ENCODE data around the gene AIFM2.

The AIFM2 gene

DNA sequence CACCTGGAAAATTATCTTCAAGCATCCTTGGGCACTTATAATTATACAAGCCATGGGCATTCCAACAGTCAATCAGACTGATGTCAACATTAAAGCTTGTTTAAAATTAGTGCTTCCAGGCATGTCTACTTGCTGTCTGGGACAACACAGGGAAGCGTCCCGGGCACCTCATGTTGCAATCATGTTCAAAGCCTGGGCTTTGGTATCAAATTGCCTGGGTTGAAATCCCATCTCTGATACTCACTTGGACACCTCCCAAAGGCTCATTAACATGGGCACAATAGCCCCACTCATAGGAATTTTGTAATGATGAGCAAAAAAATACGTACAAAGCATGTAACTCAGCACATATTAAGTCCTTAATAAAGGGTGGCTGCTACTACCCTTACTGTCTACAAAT lies 14.4 kb downstream of the AIFM2 start:
- no peak for DNase-seq (ENCODE audit: low read depth in 2 of 2)
- H3K4me3 ChIP-seq (replicated peaks in 1 of 2; ENCODE audit: low read depth in 2 of 2, low read length in 2 of 2), result no peak overlapping the region
- TF ChIP-seq, protein P1, sequence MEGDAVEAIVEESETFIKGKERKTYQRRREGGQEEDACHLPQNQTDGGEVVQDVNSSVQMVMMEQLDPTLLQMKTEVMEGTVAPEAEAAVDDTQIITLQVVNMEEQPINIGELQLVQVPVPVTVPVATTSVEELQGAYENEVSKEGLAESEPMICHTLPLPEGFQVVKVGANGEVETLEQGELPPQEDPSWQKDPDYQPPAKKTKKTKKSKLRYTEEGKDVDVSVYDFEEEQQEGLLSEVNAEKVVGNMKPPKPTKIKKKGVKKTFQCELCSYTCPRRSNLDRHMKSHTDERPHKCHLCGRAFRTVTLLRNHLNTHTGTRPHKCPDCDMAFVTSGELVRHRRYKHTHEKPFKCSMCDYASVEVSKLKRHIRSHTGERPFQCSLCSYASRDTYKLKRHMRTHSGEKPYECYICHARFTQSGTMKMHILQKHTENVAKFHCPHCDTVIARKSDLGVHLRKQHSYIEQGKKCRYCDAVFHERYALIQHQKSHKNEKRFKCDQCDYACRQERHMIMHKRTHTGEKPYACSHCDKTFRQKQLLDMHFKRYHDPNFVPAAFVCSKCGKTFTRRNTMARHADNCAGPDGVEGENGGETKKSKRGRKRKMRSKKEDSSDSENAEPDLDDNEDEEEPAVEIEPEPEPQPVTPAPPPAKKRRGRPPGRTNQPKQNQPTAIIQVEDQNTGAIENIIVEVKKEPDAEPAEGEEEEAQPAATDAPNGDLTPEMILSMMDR (IDR thresholded peaks at IDR 0.05; ENCODE audit: low read depth, low read length), result no peak

DNA sequence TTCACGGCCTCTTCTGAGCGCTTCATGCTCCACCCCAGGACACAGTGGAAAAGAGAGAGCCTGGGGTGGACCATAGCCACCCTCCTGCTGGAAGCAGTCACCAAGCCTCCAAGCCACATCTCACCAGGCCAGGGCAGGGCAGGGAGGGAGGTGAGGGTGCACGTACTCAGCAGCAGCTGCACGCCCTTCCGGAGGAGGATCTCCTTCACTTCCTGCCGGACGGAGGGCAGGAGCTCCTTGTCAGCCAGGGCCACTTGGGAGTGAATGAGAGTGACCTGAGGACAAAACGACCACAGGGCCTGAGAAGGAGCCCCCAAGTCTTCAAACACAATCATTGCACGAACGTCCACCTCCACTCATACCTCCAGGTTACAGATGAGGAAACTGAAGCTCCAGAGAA lies 15.0 kb downstream of the AIFM2 start:
- H3K4me3 ChIP-seq (replicated peaks in 1 of 2; ENCODE audit: low read depth in 2 of 2, low read length in 2 of 2), result no peak overlapping the region
- DNase-seq (ENCODE audit: low read depth in 2 of 2), result no peak
- TF ChIP-seq, protein P1 (IDR thresholded peaks at IDR 0.05; ENCODE audit: low read depth, low read length), result no peak

DNA sequence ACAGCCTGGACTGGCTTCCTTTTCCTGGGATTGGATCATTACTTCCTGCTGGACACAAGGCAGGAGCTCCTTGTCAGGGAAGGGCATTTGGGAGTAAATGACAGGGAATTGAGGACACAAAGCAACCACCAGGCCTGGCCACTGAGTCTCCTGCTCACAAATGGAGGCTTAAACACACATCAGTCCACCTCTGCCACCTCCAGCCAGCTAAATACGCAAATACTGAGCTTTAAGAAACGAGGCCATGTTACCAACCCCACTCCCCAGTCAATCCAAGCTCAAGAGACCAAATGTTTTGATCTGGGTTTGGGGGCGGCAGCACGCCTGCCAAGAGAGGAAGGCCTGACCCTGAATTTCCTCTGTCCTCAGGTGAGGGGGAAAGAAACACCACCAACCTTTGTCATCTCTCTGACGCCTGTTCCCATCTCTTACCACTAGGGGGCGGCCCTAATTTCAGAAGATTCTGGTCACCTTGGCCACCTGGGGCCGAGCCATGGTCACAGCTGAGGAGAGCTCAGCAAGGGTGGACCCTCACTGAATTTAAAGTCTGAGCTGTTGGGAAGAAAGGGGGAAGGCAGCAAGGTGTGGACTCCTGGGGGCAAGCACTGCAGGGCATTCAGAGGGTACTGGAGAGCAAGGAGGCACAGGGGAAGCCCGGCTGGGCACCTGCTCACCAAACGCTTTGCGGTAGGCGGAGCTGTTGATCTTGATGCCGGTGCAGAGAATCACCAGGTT lies 16.5 kb downstream of the AIFM2 start:
- H3K4me3 ChIP-seq (replicated peaks in 1 of 2; ENCODE audit: low read depth in 2 of 2, low read length in 2 of 2), result no peak overlapping the region
- TF ChIP-seq, protein P1 (IDR thresholded peaks at IDR 0.05; ENCODE audit: low read depth, low read length), result peak; percentile 74
- DNase-seq (ENCODE audit: low read depth in 2 of 2), result peak; percentile 39 to 42

DNA sequence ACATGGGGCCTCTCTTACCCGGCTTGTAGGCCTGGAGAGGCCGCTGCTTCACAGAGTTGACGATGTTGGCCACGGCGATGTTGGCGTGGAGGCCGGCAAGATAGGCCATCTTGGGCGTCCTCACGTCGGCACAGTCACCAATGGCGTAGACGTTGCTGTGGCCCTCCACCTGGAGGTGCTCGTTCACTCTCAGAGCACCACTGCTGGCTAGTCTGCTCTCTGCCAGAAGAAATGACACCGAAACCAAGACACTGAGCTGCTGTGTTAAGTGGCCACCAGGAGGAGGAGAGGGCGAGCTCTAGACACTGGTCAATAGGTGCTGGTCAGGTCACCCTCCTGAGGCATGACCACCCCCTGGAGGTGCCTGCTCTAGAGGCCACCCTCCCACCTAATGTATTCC lies 17.7 kb downstream of the AIFM2 start:
- TF ChIP-seq, protein P1 (IDR thresholded peaks at IDR 0.05; ENCODE audit: low read depth, low read length), result no peak
- no peak for DNase-seq (ENCODE audit: low read depth in 2 of 2)
- no peak overlapping the region for H3K4me3 ChIP-seq (replicated peaks in 1 of 2; ENCODE audit: low read depth in 2 of 2, low read length in 2 of 2)

DNA sequence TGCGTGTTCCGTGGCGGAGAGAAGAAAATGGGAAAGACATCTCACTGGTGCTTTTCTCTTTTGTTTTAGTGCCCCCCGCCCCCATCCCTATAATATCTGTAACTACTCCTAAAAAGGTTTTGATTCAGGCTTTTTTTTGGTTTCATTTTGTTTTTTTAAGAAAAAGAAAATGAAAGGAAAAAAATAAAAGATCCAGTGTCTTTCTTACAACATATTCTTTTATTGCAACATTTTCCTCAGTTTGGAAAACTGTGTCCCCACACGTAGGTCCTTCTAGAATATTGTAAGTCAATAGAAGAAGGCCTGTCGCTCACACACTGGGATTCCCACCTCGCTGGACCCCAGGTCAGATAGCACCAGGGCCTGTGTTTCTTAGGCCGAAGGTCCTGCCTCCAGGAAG lies 20.6 kb downstream of the AIFM2 start:
- no peak overlapping the region for H3K4me3 ChIP-seq (replicated peaks in 1 of 2; ENCODE audit: low read depth in 2 of 2, low read length in 2 of 2)
- TF ChIP-seq, protein P1 (IDR thresholded peaks at IDR 0.05; ENCODE audit: low read depth, low read length), result no peak
- no peak for DNase-seq (ENCODE audit: low read depth in 2 of 2)

DNA sequence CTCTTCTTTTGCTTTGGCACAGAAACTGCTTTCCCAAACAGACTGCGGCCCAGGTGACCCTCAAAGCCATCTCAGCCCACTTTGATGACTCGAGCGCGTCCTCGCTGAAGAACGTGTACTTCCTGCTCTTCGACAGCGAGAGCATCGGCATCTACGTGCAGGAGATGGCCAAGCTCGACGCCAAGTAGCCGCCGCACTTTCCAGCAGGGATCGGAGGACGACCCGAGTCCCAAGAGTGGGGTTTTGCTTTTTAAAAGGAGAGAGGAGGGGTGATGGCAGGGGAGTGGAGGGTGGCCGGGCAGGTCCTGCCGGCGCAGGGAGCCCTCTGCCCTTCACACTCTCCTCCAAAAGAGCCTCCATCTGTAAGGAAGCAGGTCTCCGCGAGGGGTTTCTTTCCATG lies 21.1 kb downstream of the AIFM2 start:
- DNase-seq (ENCODE audit: low read depth in 2 of 2), result no peak
- TF ChIP-seq, protein P1 (IDR thresholded peaks at IDR 0.05; ENCODE audit: low read depth, low read length), result no peak
- no peak overlapping the region for H3K4me3 ChIP-seq (replicated peaks in 1 of 2; ENCODE audit: low read depth in 2 of 2, low read length in 2 of 2)
